Measurements from ENCODE around the gene LSM2.

DNA sequence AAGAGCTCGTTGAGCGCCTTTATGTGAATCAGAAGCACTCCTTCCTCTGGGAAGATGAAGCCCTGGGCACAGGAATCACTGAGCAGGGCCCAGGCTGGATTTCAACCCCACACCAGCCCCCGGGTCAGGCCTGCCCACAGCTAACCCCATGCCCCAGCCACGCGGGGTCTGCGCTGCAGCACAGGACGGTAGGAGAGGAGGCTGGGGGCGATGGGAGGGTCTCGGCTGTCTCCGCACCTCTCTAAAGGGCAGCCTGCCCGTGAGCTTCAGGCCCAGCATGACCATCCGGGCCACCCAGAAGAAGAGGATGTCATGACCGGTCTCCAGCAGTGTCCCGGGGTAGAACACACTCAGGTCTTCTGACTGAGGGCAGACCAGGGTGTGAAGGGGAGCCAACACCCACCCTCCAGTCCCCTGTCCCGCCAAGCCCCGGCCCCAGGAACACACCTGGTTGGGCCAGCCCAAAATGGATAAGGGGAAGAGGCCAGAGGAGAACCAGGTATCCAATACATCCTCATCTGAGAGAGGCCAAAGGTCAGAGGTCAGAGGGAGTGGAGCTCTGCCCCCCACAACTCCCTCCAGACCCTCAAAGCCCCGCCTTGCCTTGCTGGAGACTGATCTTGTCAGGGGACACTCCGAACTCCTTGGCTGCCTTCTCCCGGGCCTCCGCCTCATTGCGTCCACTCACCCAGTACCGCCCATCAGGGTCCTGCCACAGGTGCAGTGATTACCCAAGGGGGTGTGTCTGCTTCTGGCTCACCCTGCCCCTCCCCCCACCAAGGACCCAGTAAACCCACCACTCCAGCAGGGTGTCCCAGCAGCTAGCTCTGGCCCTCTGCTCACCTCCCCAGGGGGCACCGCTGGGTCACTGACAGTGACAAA lies 25.3 kb downstream of the LSM2 start:
- TF ChIP-seq, protein P1, sequence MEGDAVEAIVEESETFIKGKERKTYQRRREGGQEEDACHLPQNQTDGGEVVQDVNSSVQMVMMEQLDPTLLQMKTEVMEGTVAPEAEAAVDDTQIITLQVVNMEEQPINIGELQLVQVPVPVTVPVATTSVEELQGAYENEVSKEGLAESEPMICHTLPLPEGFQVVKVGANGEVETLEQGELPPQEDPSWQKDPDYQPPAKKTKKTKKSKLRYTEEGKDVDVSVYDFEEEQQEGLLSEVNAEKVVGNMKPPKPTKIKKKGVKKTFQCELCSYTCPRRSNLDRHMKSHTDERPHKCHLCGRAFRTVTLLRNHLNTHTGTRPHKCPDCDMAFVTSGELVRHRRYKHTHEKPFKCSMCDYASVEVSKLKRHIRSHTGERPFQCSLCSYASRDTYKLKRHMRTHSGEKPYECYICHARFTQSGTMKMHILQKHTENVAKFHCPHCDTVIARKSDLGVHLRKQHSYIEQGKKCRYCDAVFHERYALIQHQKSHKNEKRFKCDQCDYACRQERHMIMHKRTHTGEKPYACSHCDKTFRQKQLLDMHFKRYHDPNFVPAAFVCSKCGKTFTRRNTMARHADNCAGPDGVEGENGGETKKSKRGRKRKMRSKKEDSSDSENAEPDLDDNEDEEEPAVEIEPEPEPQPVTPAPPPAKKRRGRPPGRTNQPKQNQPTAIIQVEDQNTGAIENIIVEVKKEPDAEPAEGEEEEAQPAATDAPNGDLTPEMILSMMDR (conservative IDR thresholded peaks at IDR 0.05; ENCODE audit: low read length) = no peak
- TF ChIP-seq EZH2phosphoT487 (IDR thresholded peaks at IDR 0.05; ENCODE audit: borderline replicate concordance, low read depth, low read length) = no peak
